ENCODE results near the gene HSPA9.

HSPA9 gene

GRCh38 chr5:138605254-138605972, 30.2 kb upstream of the HSPA9 start:
- POLR2A ChIA-PET, result interaction anchor here (0.6 kb wide), 1 partner anchor 35 kb away, joined by 4 read pairs; no protein-coding TSS in a partner anchor
- CTCF ChIA-PET, result interaction anchor here (0.6 to 2.4 kb wide), 3 partner anchors 11 to 199 kb away, joined by 3 to 17 read pairs (median 3); no protein-coding TSS in a partner anchor

GRCh38 chr5:138604176-138604785, 29.1 kb upstream of the HSPA9 start:
- no peak for TF ChIP-seq ZNF362 (tag by site-specific recombination; IDR thresholded peaks at IDR 0.05)
- TF ChIP-seq ZBTB7A (tag by site-specific recombination; IDR thresholded peaks at IDR 0.05; ENCODE audit: low read depth), result no peak
- no peak for TF ChIP-seq ZNF571 (tag by site-specific recombination; IDR thresholded peaks at IDR 0.05)
- TF ChIP-seq YY1 (tag by site-specific recombination; IDR thresholded peaks at IDR 0.05), result no peak
- no peak for TF ChIP-seq RBAK (tag by site-specific recombination; IDR thresholded peaks at IDR 0.05)
- no peak for TF ChIP-seq ZNF169 (tag by site-specific recombination; IDR thresholded peaks at IDR 0.05)
- TF ChIP-seq ZNF423 (tag by site-specific recombination; IDR thresholded peaks at IDR 0.05), result no peak
- TF ChIP-seq ZBTB8A (tag by site-specific recombination; IDR thresholded peaks at IDR 0.05), result no peak
- Histone ChIP-seq H3K27ac (ENCODE audit: extremely low read depth, low read depth, low read length) (no peak overlapping the region), H3K4me1 (ENCODE audit: control insufficient read depth, insufficient read depth, low read length) (no peaks in the 10 kb centered on the region; the same call in 1 of the 2 replicates), H3K9me3 (ENCODE audit: control insufficient read depth, insufficient read depth, low read depth, low read length) (no peaks in the 10 kb centered on the region), H3K4me3 (ENCODE audit: low read depth, low read length) (no peak overlapping the region), H3K36me3 (ENCODE audit: control insufficient read depth in 2 of 2, insufficient read depth in 1 of 2, low read length in 2 of 2) (no peaks in the 10 kb centered on the region)
- CTCF ChIA-PET, result interaction anchor here (1.2 to 2.4 kb wide), 2 partner anchors 9 to 10 kb away, joined by 4 to 17 read pairs; no protein-coding TSS in a partner anchor
- POLR2A ChIA-PET, result no interaction called here

More at GRCh38 chr5:138605254-138605972, 30.2 kb upstream of the HSPA9 start:
- no peaks in the 10 kb centered on the region; the same call in 1 of the 2 replicates for H3K4me1 ChIP-seq (ENCODE audit: control insufficient read depth, insufficient read depth, low read length)
- no peaks in the 10 kb centered on the region for H3K9me3 ChIP-seq (ENCODE audit: control insufficient read depth, insufficient read depth, low read depth, low read length)
- H3K36me3 ChIP-seq (ENCODE audit: control insufficient read depth in 2 of 2, insufficient read depth in 1 of 2, low read length in 2 of 2), result no peaks in the 10 kb centered on the region
- no peak overlapping the region for H3K27ac ChIP-seq (ENCODE audit: extremely low read depth, low read depth, low read length)
- TF ChIP-seq RBAK (tag by site-specific recombination; IDR thresholded peaks at IDR 0.05) (no peak), ZBTB17 (tag by site-specific recombination; IDR thresholded peaks at IDR 0.05) (0 out of 2 replicates have a peak, but pooled peaks have one; percentile 18), ZNF24 (tag by site-specific recombination; IDR thresholded peaks at IDR 0.05) (no peak), ZNF777 (tag by site-specific recombination; IDR thresholded peaks at IDR 0.05; ENCODE audit: borderline replicate concordance) (no peak), ZNF214 (tag by site-specific recombination; IDR thresholded peaks at IDR 0.05; ENCODE audit: borderline replicate concordance) (no peak), ZNF76 (tag by site-specific recombination; IDR thresholded peaks at IDR 0.05; ENCODE audit: borderline replicate concordance, low read depth) (no peak), KLF9 (tag by site-specific recombination; IDR thresholded peaks at IDR 0.05; ENCODE audit: low read depth) (no peak), ZNF670 (tag by site-specific recombination; IDR thresholded peaks at IDR 0.05; ENCODE audit: low read depth) (no peak), ZFP41 (tag by site-specific recombination; IDR thresholded peaks at IDR 0.05; ENCODE audit: borderline replicate concordance) (no peak)
- no peak overlapping the region for H3K4me3 ChIP-seq (ENCODE audit: low read depth, low read length)

GRCh38 chr5:138603249-138603920, 28.2 kb upstream of the HSPA9 start:
- ChIA-PET CTCF (interaction anchor here (1.2 to 2.4 kb wide), 4 partner anchors 9 to 24 kb away, joined by 4 to 17 read pairs (median 7); no protein-coding TSS in a partner anchor), POLR2A (no interaction called here)
- TF ChIP-seq ELK4 (IDR thresholded peaks at IDR 0.05; ENCODE audit: borderline replicate concordance, low read depth, low read length) (no peak), ZNF555 (tag by site-specific recombination; conservative IDR thresholded peaks at IDR 0.05) (no peak), ZIC2 (tag by site-specific recombination; IDR thresholded peaks at IDR 0.05) (no peak), GLI4 (tag by site-specific recombination; IDR thresholded peaks at IDR 0.05) (no peak), ZEB2 (tag by site-specific recombination; IDR thresholded peaks at IDR 0.05) (no peak), ZNF76 (tag by site-specific recombination; IDR thresholded peaks at IDR 0.05; ENCODE audit: borderline replicate concordance, low read depth) (no peak), ZBTB6 (tag by site-specific recombination; IDR thresholded peaks at IDR 0.05) (no peak), ZNF513 (tag by site-specific recombination; IDR thresholded peaks at IDR 0.05) (no peak), SP3 (tag by site-specific recombination; IDR thresholded peaks at IDR 0.05) (no peak), ZNF776 (tag by site-specific recombination; IDR thresholded peaks at IDR 0.05; ENCODE audit: borderline replicate concordance) (no peak)

More at GRCh38 chr5:138603249-138603920, 28.2 kb upstream of the HSPA9 start:
- Histone ChIP-seq H3K9me3 (ENCODE audit: control insufficient read depth, insufficient read depth, low read depth, low read length) (no peaks in the 10 kb centered on the region), H3K27ac (ENCODE audit: extremely low read depth, low read depth, low read length) (no peak overlapping the region), H3K4me3 (ENCODE audit: low read depth, low read length) (no peak overlapping the region), H3K36me3 (ENCODE audit: control insufficient read depth in 2 of 2, insufficient read depth in 1 of 2, low read length in 2 of 2) (no peaks in the 10 kb centered on the region), H3K4me1 (ENCODE audit: control insufficient read depth, insufficient read depth, low read length) (no peaks in the 10 kb centered on the region)

All from HEK293 (cell line).